ENCODE data around the gene EARS2.

DNA sequence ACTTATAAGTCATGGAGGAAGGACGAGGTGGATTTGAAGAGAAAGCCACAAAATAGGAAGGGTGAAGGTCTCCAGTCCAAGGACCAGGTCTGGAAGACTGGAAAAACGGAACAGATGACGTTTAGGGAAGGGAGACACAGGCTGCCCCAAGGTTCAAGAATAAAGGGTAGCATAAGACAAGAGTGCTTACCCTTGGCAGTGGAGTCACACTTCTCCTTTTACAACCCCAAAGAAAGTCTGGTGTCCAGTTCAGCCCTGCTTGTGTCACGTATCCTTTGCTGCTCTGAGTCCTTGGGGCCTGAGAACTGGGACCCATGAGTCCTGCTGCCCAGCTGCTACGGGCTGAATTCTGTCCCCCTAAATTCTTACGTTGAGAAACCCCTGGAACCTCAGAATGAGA lies 33.8 kb downstream of the EARS2 start:
- TF ChIP-seq POLR2AphosphoS5 (IDR thresholded peaks at IDR 0.05; ENCODE audit: low read depth, low read length) = no peak
- TF ChIP-seq TCF12 (IDR thresholded peaks at IDR 0.05) = no peak
- TF ChIP-seq, protein P1, sequence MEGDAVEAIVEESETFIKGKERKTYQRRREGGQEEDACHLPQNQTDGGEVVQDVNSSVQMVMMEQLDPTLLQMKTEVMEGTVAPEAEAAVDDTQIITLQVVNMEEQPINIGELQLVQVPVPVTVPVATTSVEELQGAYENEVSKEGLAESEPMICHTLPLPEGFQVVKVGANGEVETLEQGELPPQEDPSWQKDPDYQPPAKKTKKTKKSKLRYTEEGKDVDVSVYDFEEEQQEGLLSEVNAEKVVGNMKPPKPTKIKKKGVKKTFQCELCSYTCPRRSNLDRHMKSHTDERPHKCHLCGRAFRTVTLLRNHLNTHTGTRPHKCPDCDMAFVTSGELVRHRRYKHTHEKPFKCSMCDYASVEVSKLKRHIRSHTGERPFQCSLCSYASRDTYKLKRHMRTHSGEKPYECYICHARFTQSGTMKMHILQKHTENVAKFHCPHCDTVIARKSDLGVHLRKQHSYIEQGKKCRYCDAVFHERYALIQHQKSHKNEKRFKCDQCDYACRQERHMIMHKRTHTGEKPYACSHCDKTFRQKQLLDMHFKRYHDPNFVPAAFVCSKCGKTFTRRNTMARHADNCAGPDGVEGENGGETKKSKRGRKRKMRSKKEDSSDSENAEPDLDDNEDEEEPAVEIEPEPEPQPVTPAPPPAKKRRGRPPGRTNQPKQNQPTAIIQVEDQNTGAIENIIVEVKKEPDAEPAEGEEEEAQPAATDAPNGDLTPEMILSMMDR (IDR thresholded peaks at IDR 0.05) = no peak
- TF ChIP-seq TAF1 (IDR thresholded peaks at IDR 0.05; ENCODE audit: borderline replicate concordance, low read depth, low read length) = no peak
- TF ChIP-seq, protein P2, sequence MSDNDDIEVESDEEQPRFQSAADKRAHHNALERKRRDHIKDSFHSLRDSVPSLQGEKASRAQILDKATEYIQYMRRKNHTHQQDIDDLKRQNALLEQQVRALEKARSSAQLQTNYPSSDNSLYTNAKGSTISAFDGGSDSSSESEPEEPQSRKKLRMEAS (IDR thresholded peaks at IDR 0.05; ENCODE audit: low read depth) = no peak
- no peak for TF ChIP-seq EZH2phosphoT487 (IDR thresholded peaks at IDR 0.05; ENCODE audit: borderline replicate concordance, low read depth)
- TF ChIP-seq GABPA (IDR thresholded peaks at IDR 0.05; ENCODE audit: low read depth) = no peak
- TF ChIP-seq MXI1 (IDR thresholded peaks at IDR 0.05; ENCODE audit: low read depth, low read length) = no peak
- no peak for TF ChIP-seq FOXJ3 (CRISPR knock-in tag; IDR thresholded peaks at IDR 0.05)
- TF ChIP-seq RAD21 (IDR thresholded peaks at IDR 0.05; ENCODE audit: low read length) = no peak
- no peak for TF ChIP-seq SMC3 (IDR thresholded peaks at IDR 0.05; ENCODE audit: low read depth, low read length)
- TF ChIP-seq TEAD4 (IDR thresholded peaks at IDR 0.05; ENCODE audit: borderline replicate concordance, insufficient read depth) = no peak
- TF ChIP-seq, protein P3, sequence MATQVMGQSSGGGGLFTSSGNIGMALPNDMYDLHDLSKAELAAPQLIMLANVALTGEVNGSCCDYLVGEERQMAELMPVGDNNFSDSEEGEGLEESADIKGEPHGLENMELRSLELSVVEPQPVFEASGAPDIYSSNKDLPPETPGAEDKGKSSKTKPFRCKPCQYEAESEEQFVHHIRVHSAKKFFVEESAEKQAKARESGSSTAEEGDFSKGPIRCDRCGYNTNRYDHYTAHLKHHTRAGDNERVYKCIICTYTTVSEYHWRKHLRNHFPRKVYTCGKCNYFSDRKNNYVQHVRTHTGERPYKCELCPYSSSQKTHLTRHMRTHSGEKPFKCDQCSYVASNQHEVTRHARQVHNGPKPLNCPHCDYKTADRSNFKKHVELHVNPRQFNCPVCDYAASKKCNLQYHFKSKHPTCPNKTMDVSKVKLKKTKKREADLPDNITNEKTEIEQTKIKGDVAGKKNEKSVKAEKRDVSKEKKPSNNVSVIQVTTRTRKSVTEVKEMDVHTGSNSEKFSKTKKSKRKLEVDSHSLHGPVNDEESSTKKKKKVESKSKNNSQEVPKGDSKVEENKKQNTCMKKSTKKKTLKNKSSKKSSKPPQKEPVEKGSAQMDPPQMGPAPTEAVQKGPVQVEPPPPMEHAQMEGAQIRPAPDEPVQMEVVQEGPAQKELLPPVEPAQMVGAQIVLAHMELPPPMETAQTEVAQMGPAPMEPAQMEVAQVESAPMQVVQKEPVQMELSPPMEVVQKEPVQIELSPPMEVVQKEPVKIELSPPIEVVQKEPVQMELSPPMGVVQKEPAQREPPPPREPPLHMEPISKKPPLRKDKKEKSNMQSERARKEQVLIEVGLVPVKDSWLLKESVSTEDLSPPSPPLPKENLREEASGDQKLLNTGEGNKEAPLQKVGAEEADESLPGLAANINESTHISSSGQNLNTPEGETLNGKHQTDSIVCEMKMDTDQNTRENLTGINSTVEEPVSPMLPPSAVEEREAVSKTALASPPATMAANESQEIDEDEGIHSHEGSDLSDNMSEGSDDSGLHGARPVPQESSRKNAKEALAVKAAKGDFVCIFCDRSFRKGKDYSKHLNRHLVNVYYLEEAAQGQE (IDR thresholded peaks at IDR 0.05; ENCODE audit: low read depth, low read length) = no peak

Data from SK-N-SH (cell line).